Measurements from ENCODE around the gene STAC3.

DNA sequence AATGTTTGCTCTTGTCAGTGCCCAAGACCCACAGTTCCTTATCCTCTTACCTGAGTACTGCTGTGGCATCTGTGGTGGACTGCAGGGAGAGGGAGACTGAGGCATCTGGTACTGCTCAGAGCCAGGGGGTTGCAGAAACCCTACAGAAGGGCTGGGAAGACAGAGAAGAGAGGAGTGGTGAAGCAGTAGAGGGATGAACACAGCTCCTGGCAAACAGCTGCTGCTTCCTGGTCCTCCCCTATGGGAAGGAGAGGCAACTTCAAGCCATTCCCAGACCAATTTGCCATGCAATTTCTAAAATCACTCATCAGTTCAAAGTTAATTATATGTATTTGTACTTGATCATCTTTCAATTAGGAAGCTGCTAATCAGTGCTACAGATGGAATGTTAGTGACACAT, 15.7 kb upstream of the STAC3 start:
- TF ChIP-seq CTCF (IDR thresholded peaks at IDR 0.05), result no peak
- no peak for TF ChIP-seq REST (IDR thresholded peaks at IDR 0.05)
- no peak for TF ChIP-seq POLR2A (IDR thresholded peaks at IDR 0.05; ENCODE audit: low read length)
- TF ChIP-seq MYC (IDR thresholded peaks at IDR 0.05; ENCODE audit: borderline replicate concordance, low read length), result no peak
- no peak for TF ChIP-seq CHD4 (IDR thresholded peaks at IDR 0.05; ENCODE audit: borderline replicate concordance)
- no peak for TF ChIP-seq RFX5 (IDR thresholded peaks at IDR 0.05)
- TF ChIP-seq, protein P1, sequence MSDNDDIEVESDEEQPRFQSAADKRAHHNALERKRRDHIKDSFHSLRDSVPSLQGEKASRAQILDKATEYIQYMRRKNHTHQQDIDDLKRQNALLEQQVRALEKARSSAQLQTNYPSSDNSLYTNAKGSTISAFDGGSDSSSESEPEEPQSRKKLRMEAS (IDR thresholded peaks at IDR 0.05), result no peak
- no peak for TF ChIP-seq HDAC2 (IDR thresholded peaks at IDR 0.05)
- TF ChIP-seq HES2 (IDR thresholded peaks at IDR 0.05), result no peak
- no peak for TF ChIP-seq SMC3 (IDR thresholded peaks at IDR 0.05)
- no peak for TF ChIP-seq EP300 (IDR thresholded peaks at IDR 0.05)
- TF ChIP-seq USF2 (IDR thresholded peaks at IDR 0.05), result no peak
- TF ChIP-seq CEBPB (IDR thresholded peaks at IDR 0.05), result no peak
